Ovary (tissue), 3 donors: Measurements from ENCODE around the gene PGM5.
"Not testable (repeated sequence)": the region's sequence is repeated elsewhere in the genome, so short reads cannot be mapped to it uniquely, and the experiment has no call there.

Experiments used
- CTCF ChIP-seq, 3 donors: fragments of 450-650 bp in 2 of 3; fragments of 200-600 bp in 1 of 3; IDR thresholded peaks; one replicate each; pipeline versions ENCODE4 v1.5.1 to v1.8.0; 2016 to 2022; ENCODE audit warnings: antibody characterized with exemption in 3 of 3, mild to moderate bottlenecking in 1 of 3
- EP300 ChIP-seq: sonication (generic); formaldehyde crosslinking; IDR thresholded peaks from one replicate; pipeline ENCODE4 v1.6.1; 2017; ENCODE audit warnings: antibody characterized with exemption
- POLR2A ChIP-seq: fragments of 450-650 bp; IDR thresholded peaks from one replicate; pipeline ENCODE4 v1.6.1; 2017; ENCODE audit warnings: antibody characterized with exemption, mild to moderate bottlenecking, moderate library complexity
- donor health status: DM: no; HTN: no; CAD: no.

- TF ChIP-seq CTCF (IDR thresholded peaks at IDR 0.05); EP300; POLR2A: not testable (repeated sequence)
These were observed 49.3 kb upstream of the PGM5 start for GRCh38 chr9:68307127-68307526.
